Measurements from ENCODE around the gene PRRT1B.
"Not testable (repeated sequence)": the region's sequence is repeated elsewhere in the genome, so short reads cannot be mapped to it uniquely, and the experiment has no call there.

PRRT1B gene

GRCh38 chr9:131523086-131523388 lies 22.3 kb upstream of the PRRT1B start:
- no peak for DNase-seq

- no peak for DNase-seq
These were observed 21.6 kb upstream of the PRRT1B start for GRCh38 chr9:131523451-131524435.

DNA sequence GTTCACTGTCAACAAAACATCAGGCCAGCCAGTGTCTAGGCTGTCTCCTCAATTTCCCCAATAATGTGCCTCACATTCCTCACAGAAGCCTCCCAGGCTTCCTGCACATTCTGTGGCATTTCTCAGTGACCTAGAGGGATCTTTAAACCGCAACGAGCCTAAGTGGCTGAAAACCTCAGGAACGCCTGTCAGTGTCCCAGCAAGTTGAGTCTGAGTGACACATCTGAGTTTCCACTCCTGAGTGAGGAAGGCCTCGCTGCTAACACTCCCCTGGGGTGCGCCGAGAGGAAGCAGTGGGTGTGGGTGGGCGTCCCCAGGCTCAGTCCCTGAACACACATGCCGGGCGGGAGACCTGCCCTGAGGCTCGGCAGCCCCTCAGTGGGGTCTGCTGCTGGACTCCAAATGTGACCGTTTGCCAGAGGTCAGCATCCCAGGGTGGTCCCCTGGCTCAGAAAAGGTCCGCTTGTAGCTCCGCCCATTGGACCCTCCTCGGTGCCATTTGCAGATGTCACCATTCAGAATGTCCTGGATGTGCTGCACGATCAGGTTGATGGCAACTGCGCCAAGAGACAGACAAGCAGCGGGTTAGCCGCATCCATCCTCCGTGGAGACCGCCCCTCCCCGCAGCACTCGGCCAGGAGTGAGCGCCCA lies 20.5 kb upstream of the PRRT1B start:
- DNase-seq, result no peak

DNA sequence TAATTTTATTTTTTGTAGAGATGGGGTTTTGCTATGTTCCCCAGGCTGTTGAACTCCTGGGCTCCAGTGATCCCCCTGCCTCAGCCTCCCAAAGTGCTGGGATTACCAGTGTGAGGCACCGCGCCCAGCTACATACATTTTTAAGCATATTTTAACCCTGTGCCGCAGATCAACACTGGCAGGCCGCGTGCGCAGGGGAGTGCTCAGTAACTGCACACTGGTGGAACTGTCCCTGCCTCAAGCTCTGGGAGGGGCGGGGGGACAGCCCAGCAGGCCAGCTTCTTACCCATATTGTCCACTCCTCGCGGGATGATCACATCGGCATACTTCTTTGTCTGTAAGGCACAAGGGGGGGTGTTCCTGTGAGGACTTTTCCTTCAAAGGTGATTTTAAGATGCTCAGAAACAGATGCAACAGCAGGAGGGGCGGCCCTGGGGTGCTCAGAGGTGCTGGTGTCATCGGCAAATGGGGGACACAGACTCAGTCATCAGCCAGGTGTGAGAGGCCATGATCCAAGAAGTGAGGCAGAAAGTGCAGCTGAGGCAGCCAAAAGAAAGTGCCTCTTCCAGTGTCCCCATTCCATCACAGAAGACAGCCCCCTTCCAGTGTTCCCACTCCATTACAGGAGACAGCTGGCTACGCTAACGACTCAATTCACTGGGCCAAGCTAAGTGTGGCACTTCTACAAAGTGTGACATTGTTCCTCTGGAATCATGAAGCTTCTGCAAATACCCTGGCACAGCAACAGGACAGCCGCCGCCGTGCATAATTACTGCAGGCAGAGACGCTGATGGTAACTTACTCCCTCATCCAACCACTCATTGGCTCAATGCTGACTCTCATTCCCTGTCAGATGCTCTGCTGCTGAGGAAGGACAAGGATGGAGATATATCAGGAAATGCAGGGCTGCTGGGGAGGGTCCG lies 19.4 kb upstream of the PRRT1B start:
- no peak for DNase-seq

DNA sequence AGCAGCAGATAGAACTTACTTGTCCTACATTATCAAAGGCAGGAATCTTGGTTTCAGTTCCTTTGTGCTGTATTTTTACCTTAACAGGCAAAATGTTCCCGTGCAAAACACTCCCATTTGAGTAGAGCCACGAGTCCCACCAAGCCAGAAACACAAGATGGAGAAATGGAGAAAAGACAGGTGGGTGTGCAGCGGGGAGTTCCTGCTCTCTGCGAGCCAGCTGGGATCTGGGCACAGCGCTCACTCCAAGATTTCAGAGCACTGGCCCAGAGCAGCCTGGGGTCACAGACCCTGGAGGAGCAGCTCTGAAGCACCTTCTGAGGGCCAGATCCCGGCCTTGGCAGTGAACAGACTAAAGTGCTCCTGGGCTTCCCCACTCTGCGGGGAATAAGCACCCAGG lies 17.1 kb upstream of the PRRT1B start:
- DNase-seq, result no peak

- no peak for DNase-seq
These were observed 16.3 kb upstream of the PRRT1B start for GRCh38 chr9:131528886-131529505.

DNA sequence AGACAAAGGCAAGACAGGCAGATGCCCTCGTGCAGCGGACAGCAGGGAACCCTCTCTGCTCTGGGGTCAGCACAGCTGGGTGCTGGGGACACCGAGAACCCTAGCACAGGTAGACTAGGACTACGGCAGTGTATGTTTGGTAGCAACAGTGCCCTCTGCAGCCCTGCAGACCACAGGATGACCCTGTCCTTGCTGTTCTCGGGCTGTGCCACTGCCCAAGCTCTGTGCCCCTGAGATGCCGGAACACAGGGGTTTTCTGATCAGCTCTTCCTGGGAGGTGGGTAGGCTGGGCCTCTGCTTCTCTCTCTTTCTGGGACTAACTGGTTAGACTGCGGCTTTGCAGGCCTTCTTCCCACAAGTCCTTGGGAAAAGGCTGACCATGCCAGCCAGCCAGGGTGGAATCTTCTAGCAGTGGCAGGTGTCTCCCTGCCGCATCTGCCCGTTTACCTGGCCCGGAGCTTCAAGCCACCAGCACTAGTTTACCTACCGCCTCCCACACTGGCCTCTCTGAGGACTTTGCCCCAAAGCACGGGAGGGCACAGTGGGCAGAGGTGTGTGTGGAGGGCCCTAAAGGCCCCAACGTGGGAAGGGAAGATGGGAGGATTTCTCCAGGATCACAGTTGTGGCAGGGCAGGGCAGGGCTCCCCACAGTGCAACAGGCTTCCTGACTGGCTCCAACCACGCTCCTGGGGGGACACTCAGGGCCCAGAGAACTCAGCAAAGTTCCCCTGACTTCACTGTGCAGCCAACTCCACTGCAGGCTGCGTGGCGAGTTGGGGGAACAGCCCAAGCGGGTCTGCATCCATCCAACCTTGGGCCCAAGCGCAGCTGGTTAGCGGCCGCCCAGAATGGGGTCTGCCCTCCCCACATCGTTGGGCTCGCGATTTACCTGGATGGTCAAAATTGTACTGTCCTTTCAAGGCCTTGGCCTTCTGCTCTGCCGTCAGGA lies 15.5 kb upstream of the PRRT1B start:
- DNase-seq, result no peak

GRCh38 chr9:131530546-131530919 lies 14.8 kb upstream of the PRRT1B start:
- no peak for DNase-seq

- DNase-seq, result no peak
These were observed 14.1 kb upstream of the PRRT1B start, which contains the start of gene UCK1 for GRCh38 chr9:131530920-131531832. UCK1 (minus strand) TSS chr9:131531263; CDS start chr9:131531174, 89 bp downstream.

DNA sequence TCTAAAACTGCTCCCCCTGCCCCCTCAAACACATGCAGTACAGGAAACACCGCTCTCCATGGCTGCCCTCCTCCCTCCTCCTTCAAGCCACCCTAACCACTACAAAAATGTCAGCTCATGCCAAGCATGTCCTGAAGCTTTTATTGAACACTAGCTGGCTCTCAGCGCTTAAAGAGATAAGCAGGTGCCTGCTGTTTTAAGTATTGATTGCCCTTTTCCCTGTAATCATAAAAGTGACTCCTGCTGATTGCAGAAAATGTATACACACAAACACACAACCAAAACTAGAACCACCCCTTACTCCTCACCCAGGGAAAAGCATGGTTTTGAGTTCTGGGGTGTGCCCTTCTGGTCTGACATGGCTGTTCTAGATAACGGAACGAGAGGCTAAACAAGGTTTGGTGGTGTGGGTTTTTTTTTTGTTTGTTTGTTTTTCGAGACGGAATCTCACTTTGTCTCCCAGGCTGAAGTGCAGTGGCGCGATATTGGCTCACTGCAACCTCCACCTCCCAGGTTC lies 10.5 kb upstream of the PRRT1B start:
- DNase-seq, result no peak

- DNase-seq, result no peak
These were observed 7.4 kb upstream of the PRRT1B start for GRCh38 chr9:131537946-131538345.

GRCh38 chr9:131539223-131539923 lies 6.0 kb upstream of the PRRT1B start:
- no peak for DNase-seq

- no peak for DNase-seq
These were observed 2.2 kb upstream of the PRRT1B start for GRCh38 chr9:131543141-131543540.

DNA sequence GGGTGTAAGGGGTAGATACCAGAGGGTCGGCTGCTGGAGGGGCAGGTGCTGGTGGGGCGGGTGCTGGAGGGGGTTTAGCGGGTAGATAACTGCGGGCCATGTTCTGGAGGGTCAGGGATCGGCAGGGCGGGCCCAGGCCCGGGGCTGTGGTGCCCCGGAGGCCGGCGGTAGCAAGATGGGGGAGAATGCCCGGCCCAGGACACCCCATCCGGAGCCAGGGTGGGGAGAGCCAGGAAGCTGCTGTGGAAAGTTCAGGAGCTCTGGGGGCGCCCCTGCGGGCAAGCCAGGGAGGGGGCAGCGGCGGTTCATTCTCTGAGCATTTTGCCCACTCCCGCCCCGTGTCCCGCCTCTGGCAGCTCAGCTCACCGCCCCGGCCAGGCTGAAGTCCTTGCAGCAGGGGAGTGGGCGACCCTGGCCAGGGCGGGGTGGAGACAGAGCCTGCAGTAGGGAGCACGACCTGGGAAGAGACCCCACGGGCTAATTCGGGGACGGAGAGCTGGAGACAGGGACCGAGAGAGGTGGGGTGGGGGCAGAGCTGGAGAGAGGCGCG lies 538 bp downstream of the PRRT1B start:
- no peak for DNase-seq

DNA sequence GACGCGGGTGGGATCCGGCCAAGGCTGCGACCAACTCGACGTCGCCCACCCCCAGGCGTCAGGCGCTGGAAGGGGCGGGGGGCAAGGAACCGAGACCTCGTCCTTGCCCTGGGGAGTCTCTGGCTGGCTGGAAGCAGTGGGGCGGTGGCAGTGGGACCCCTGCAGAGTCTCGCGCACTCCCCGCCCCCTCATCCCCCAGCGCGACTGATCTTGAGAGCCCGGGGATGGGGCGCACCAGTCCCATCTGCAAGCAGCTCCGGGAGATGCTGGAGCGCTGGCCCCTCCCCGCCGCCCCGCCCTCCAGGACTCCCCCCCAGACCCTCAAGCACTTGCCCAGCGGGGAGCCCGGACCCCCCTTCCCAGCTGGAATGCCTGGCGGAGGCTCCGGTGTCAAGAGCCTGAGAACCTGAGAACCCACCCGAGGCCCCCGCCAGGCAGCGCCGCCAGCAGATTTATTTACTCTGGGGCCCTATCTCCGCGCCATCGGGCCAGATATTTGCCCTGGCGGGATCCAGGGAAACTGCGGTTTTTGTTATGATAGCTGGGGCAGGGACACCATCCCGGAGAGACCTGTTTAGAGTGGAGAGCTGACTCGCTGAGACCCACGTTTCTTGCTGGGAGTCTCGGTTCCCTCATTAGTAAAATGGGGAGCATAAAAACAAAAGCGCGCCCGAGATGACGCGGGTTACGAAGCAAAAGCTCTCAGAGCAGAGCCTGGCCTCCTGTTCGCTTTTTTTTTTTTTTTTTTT lies 1.2 kb downstream of the PRRT1B start:
- peak; percentile 10 for DNase-seq

DNA sequence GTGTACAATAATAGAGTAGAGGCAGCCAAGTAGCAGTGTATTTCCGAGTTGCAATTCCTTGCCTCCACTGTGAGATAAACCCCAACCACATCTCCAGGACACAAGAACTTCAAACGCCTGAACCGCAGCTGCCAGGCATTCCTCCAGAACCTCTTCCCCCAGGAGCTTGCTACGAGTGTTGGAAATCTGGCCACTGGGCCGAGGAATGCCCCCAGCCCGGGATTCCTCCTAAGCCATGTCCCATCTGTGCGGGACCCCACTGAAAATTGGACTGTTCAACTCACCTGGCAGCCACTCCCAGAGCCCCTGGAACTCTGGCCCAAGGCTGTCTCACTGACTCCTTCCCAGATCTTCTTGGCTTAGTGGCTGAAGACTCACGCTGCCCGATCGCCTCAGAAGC lies 3.9 kb downstream of the PRRT1B start:
- DNase-seq, result not testable (repeated sequence)

GRCh38 chr9:131550465-131550864 lies 5.1 kb downstream of the PRRT1B start:
- not testable (repeated sequence) for DNase-seq

DNA sequence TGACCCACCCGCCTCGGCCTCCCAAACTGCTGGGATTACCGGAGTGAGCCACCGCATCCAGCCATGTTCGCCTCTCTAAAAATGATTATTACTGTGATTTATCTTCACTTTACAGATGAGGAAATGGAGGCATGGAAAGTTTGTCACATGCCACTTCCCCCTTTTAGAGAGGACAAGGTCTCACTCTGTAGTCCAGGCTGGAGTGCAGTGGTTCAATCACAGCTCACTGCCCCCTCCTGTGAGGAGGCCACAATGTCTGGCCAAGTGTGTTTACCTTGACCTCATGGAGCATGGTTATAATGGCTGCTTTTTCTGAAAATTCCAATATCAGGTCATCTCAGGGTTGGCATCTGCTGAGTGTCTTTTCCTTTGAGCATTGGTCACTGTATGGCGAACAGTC lies 6.7 kb downstream of the PRRT1B start:
- no peak for DNase-seq
